GM12872 (cell line): ENCODE data around the gene GRIK2.

Source experiments
- TF ChIP-seq, protein P1 (sequence below): IDR thresholded peaks from 3 replicates; pipeline ENCODE4 v1.5.1; 2011; ENCODE audit warnings: low read depth, mild to moderate bottlenecking, low read length, moderate library complexity; ENCODE audit not compliant: insufficient read depth

Gene GRIK2

DNA sequence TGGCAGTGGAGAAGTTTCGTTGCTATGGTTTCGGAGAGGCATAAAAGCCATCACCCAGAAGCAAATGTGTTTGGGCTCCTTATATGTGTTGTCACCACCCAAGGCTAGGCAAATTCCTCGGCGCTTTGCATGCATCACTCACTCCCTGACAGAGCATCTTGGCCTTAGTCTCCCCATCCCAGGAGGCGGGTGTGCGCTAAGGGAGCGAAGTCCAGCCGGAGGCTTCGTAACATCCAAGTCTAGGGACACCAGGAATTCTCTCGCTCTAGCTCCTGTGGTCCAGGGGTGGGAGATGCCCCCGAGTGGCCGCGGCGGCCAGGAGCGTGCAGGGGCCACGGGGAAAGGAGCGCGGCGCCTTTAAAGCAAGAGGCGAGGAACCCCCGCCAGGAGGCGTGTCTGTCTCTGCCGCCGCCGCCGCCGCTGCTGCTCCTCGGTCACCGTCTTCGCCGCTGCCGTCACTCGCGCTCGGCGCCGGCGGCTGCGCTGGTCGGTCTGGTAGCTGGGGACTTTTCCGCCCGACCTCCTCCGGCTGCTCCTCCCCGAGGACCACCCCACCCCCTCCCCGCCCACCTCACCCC, at the start of gene GRIK2:
Gene GRIK2, plus strand, starts transcription at position 458 of the 578 bp plus-strand sequence.
- TF ChIP-seq, protein P1, sequence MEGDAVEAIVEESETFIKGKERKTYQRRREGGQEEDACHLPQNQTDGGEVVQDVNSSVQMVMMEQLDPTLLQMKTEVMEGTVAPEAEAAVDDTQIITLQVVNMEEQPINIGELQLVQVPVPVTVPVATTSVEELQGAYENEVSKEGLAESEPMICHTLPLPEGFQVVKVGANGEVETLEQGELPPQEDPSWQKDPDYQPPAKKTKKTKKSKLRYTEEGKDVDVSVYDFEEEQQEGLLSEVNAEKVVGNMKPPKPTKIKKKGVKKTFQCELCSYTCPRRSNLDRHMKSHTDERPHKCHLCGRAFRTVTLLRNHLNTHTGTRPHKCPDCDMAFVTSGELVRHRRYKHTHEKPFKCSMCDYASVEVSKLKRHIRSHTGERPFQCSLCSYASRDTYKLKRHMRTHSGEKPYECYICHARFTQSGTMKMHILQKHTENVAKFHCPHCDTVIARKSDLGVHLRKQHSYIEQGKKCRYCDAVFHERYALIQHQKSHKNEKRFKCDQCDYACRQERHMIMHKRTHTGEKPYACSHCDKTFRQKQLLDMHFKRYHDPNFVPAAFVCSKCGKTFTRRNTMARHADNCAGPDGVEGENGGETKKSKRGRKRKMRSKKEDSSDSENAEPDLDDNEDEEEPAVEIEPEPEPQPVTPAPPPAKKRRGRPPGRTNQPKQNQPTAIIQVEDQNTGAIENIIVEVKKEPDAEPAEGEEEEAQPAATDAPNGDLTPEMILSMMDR = no peak

GRCh38 chr6:101344885-101345284, 48.6 kb upstream of the GRIK2 start:
- TF ChIP-seq, protein P1 = no peak

- TF ChIP-seq, protein P1 = no peak
Observed at GRCh38 chr6:101348816-101349215, 44.7 kb upstream of the GRIK2 start.

GRCh38 chr6:101351173-101351572, 42.3 kb upstream of the GRIK2 start:
- TF ChIP-seq, protein P1 = no peak

GRCh38 chr6:101352316-101352715, 41.2 kb upstream of the GRIK2 start:
- TF ChIP-seq, protein P1 = no peak

DNA sequence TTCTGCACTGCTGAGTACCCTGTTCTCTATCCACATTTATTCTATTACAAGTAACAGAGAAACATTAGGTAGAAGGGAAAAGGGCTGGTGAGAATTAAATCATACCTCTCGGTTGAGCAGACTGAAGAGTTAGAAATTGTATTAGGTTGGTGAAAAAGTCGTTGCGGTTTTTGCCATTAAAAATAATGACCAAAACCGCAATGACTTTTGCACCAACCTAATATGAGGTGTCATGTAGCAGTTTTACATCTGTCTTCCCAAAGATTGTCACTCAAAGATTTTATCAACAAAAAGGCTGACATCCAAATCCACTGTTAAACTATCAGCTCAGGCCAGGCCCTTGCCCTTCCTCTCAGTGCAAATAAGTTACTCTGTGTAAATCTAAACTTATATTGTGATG, 28.3 kb upstream of the GRIK2 start:
- TF ChIP-seq, protein P1 = no peak

DNA sequence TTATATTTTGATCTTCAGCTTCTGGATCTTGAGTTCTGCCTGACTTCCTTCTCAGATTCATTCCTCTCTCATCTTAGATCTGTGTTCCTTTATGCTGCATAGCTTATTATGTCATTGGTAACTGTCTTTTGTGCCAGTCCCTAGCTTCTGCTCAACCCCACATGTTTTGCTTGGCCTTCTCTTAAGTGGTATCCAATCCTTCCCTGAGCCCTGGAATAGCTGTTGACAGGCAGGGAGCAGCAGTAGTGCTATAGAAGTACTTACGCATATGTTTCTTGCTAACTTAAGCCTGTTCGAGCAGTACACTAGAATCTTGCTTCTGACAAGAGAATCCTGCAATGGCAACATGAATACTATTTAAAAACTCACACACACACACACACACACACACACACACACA, 13.6 kb upstream of the GRIK2 start:
- TF ChIP-seq, protein P1 = no peak
